Measurements from ENCODE around the gene MYL6B. TPM values are rescaled to one million over a fixed set of nuclear protein-coding genes. Genes with fewer than 3 reads are reported as not detected.

MYL6B gene
- total RNA-seq, 1 donor from 2014 or later: 54.2 TPM

DNA sequence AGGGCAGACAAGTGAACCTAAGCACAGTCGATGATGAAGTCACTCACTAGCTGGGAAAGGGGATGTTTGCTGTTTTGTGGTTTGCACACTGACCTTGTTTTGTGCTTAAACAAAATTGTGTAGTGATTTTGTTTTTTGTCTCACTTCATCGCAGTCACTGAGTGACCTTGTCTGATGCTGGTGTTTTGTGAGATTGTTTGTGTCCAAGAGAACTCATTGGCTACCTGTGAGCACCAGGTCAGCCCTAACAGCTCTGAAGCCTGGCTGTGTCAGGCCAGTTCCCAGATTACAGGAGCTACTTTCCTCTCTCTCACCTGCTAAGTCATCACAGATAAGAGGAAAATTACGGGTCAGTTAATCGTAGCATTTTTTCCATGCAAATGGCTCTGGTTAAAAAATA lies 28.3 kb upstream of the MYL6B start:
- ATAC-seq: no peak

GRCh38 chr12:56126732-56127239 lies 25.6 kb upstream of the MYL6B start:
- ATAC-seq: no peak

- ATAC-seq: no peak
Observed at GRCh38 chr12:56127485-56127887, 24.9 kb upstream of the MYL6B start.

GRCh38 chr12:56127888-56128669 lies 24.3 kb upstream of the MYL6B start, which contains the start of gene ESYT1:
ESYT1 (plus strand) TSS chr12:56128267; CDS start chr12:56128320, 53 bp downstream.
- ATAC-seq: peak; percentile 95

GRCh38 chr12:56128670-56129205 lies 23.6 kb upstream of the MYL6B start:
- peak; percentile 12 for ATAC-seq

GRCh38 chr12:56129206-56129941 lies 23.0 kb upstream of the MYL6B start:
- ATAC-seq: peak; percentile 9

DNA sequence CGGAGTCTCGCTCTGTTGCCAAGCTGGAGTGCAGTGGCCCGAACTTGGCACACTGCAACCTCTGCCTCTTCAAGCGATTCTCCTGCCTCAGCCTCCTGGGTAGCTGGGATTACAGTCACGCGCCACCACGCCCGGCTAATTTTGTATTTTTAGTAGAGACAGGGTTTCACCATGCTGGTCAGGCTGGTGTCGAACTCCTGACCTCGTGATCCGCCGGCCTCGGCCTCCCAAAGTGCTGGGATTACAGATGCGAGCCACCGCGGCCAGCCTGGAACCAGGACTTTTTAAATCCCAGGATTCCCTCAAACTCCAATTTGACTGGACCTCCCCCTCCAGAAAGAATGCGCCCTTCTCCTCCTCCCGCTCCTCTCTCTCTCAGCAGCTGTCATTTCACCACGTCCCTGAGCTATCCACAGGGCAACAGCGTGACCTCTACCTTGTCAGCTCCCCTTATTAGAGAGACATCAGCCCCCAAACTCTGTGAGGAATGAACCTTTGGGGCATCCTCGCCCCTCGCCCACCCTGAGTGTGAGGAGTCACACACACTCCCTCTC lies 22.4 kb upstream of the MYL6B start:
- no peak for ATAC-seq

DNA sequence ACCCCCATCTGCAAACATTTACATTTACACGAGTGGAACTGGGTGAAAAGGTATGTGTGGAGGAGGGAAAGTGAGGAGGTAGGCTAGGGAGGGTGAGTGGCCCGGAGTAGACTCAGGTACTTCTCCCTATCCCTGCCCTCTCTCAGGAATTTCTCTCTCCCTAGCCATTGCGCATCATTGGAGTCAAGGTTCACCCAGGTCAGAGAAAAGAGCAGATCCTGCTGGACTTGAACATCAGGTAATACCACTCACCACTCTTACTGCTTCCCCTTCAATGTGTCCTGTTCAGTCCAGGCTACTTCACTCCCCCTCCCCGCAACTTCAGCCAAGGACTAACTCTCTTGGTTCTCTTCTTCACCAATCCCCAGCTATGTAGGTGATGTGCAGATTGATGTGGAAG lies 21.5 kb upstream of the MYL6B start:
- ATAC-seq: no peak

- no peak for ATAC-seq
Observed at GRCh38 chr12:56134897-56135296, 17.5 kb upstream of the MYL6B start.

- no peak for ATAC-seq
Observed at GRCh38 chr12:56137853-56138571, 14.4 kb upstream of the MYL6B start.

GRCh38 chr12:56141946-56142784 lies 10.2 kb upstream of the MYL6B start:
- no peak for ATAC-seq

GRCh38 chr12:56143217-56143616 lies 9.2 kb upstream of the MYL6B start:
- ATAC-seq: peak; percentile 45

GRCh38 chr12:56143870-56144269 lies 8.5 kb upstream of the MYL6B start:
- peak; percentile 33 for ATAC-seq

DNA sequence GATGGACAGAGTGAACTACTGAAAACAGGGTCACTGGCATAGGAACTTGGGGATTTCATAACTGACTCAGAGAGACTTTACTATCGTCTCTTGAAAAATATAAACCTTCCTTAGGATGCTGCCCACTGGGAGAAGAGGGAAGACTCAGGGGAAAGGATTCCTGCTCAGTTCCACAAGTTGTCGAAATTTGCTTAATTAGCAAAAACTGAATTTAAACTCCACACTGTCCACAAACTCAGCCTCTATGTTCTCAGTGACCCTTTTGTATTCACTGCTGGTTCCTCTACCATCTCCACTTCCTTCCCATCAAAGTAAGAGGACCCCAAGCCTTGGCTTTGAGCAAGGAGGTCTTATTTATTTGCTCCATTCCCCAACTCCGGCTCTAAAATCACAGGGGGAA lies 7.2 kb upstream of the MYL6B start:
- ATAC-seq: no peak

GRCh38 chr12:56146492-56147460 lies 5.6 kb upstream of the MYL6B start:
- ATAC-seq: no peak

DNA sequence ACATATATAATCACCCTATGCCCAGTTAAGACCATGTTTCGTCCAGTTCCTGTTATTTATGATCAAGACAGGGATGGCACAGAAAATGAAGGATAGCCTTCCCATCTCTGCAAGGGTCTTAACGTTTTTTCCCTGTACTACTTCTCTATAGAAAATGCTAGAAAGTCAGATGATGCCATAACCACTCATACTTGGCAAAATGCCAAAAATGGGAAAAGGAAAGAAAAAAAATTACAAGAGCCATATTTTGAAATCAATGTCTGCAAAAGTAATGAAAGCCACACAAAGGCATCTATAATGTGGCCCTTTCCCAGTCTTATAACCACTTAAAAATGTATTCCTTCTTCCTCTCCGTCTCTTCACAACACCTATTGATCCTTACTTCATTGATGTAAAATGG lies 1.8 kb upstream of the MYL6B start:
- no peak for ATAC-seq

- ATAC-seq: peak; percentile 73
Observed at GRCh38 chr12:56151672-56152131, 685 bp upstream of the MYL6B start.

DNA sequence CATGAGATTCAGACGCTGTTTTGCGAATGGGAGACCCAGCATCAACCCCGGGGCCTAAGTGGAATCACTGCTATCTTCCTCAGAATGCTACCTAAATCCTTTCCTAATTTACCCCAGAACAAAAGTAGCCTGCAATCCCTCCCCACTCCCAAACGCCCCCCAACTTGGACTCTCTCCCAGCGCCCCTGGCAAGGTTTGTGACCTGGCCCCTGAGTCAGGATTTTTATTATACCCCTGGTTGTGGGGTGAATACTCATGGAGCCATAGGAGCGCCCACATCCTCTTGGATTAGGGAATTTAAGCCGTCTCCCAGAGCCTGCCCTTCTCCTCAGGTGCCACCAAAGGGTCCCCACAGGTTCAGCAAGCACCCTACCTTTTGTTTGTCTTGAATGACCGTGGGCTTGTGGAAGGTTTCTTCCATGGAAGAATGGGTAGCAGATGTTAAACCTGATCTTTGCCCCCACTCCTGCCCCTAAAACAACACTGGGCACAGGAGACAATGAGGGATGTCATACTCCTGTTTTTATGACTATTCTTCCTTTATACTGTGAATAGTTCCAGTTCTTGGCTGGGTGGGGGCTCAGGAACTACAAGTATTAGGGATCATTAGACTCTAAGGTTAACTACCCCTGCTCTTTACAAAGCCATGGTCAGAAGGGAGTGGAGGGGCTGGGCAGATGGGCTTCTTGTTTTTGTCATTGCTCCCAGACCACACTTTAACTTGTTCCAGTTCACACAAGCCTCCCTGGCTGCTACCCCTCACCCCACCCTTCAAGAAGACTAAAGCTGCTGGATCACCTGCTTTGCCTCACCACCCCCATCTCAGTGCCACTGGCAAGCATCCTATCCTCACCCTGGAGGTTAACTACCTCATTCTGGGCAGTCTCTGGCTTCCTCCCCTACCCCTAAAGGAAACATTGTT lies 630 bp downstream of the MYL6B start:
- ATAC-seq: no peak

DNA sequence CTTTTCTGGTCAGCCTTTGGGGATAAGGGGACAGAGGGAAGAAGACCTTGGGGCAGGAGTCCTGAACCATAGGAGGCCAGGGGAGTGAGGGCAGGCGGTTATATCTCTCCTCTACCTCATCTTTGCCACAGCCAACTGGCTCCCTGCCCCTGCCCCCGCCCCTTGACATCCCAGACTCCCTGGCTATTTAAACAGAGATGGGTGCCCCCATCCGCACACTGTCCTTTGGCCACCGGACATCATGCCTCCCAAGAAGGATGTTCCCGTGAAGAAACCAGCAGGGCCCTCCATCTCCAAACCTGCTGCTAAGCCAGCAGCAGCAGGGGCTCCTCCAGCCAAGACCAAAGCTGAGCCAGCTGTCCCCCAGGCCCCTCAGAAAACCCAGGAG lies 1.3 kb downstream of the MYL6B start:
- ATAC-seq: no peak

Data from esophagus mucosa (tissue), 1 donor.